HEK293 (cell line): ENCODE measurements around the gene EBF3.
A peak's percentile ranks its signal among the peaks of the same experiment; 100 is the strongest.
"Not testable (repeated sequence)": the region's sequence is repeated elsewhere in the genome, so short reads cannot be mapped to it uniquely, and the experiment has no call there.

Experiments
- CTCF ChIA-PET: fragments of 350-600 bp; formaldehyde crosslinking; extraction: SDS; loops from one replicate; lab custom pipeline; 2021; ENCODE audit warnings: antibody characterized with exemption; lab: Yijun Ruan, JAX
- POLR2A ChIA-PET: fragments of 300-600 bp; formaldehyde crosslinking; extraction: SDS; loops from one replicate; lab custom pipeline; 2020; ENCODE audit warnings: antibody characterized with exemption, inconsistent platforms; lab: Yijun Ruan, JAX
- H3K27ac ChIP-seq: fragments of 200-500 bp; sonication (Bioruptor generic); 2 replicates; pipeline ENCODE4 v1.5.1; 2014; ENCODE audit warnings: low read depth, low read length, control low read depth, inconsistent platforms; ENCODE audit errors: extremely low read depth
- H3K36me3 ChIP-seq, 2 experiments: fragments of 200-500 bp in 1 of 2; sonication (Bioruptor generic) in 1 of 2; 1 replicate in 1 of 2; 2 replicates in 1 of 2; pipeline ENCODE4 v1.5.1; 2014 to 2017; ENCODE audit warnings: inconsistent platforms in 2 of 2, low read length in 2 of 2; ENCODE audit not compliant: control insufficient read depth in 2 of 2, insufficient read depth in 1 of 2
- H3K4me1 ChIP-seq: fragments of 200-500 bp; sonication (Bioruptor generic); 2 replicates; pipeline ENCODE4 v1.5.1; 2014; ENCODE audit warnings: mild to moderate bottlenecking, low read length, inconsistent platforms; ENCODE audit not compliant: control insufficient read depth, insufficient read depth
- H3K4me3 ChIP-seq: 2 replicates; pipeline ENCODE4 v1.5.1; 2011; ENCODE audit warnings: low read depth, mild to moderate bottlenecking, control low read depth, low read length, moderate library complexity
- H3K9me3 ChIP-seq: fragments of 200-500 bp; sonication (Bioruptor generic); 2 replicates; pipeline ENCODE4 v1.5.1; 2014; ENCODE audit warnings: low read depth, low read length, inconsistent platforms; ENCODE audit not compliant: control insufficient read depth, insufficient read depth
- GLIS1 ChIP-seq: fragments of 450-650 bp; formaldehyde crosslinking; IDR thresholded peaks from 2 replicates; pipeline ENCODE4 v1.5.1; 2016; ENCODE audit warnings: missing biosample characterization, missing genetic modification characterization
- MEIS1 ChIP-seq: sonication (generic); formaldehyde crosslinking; IDR thresholded peaks from 2 replicates; pipeline ENCODE4 v1.8.1; 2022; ENCODE audit warnings: missing genetic modification reagents, mild to moderate bottlenecking, borderline replicate concordance
- SP2 ChIP-seq: fragments of 450-650 bp; formaldehyde crosslinking; IDR thresholded peaks from 2 replicates; pipeline ENCODE4 v1.5.1; 2016; ENCODE audit warnings: missing biosample characterization, missing genetic modification characterization
- ZBTB48 ChIP-seq: fragments of 450-650 bp; formaldehyde crosslinking; IDR thresholded peaks from 2 replicates; pipeline ENCODE4 v1.5.1; 2016; ENCODE audit warnings: missing biosample characterization, missing genetic modification characterization
- ZFP37 ChIP-seq: fragments of 450-650 bp; formaldehyde crosslinking; IDR thresholded peaks from 2 replicates; pipeline ENCODE4 v1.5.1; 2016; ENCODE audit warnings: missing biosample characterization, missing genetic modification characterization
- ZIC2 ChIP-seq: fragments of 450-650 bp; formaldehyde crosslinking; IDR thresholded peaks from 2 replicates; pipeline ENCODE4 v1.5.1; 2016; ENCODE audit warnings: missing biosample characterization, missing genetic modification characterization
- ZNF10 ChIP-seq: fragments of 450-650 bp; formaldehyde crosslinking; IDR thresholded peaks from 2 replicates; pipeline ENCODE4 v1.5.1; 2017; ENCODE audit warnings: missing biosample characterization, missing genetic modification characterization
- ZNF114 ChIP-seq: fragments of 450-650 bp; formaldehyde crosslinking; IDR thresholded peaks from 2 replicates; pipeline ENCODE4 v1.5.0; 2017; ENCODE audit warnings: missing biosample characterization, missing genetic modification characterization
- ZNF155 ChIP-seq: fragments of 450-650 bp; formaldehyde crosslinking; IDR thresholded peaks from 2 replicates; pipeline ENCODE4 v1.5.1; 2016; ENCODE audit warnings: missing biosample characterization, missing genetic modification characterization
- ZNF404 ChIP-seq: fragments of 450-650 bp; formaldehyde crosslinking; IDR thresholded peaks from 2 replicates; pipeline ENCODE4 v1.5.1; 2017; ENCODE audit warnings: missing biosample characterization, missing genetic modification characterization
- ZNF449 ChIP-seq: fragments of 450-650 bp; formaldehyde crosslinking; IDR thresholded peaks from 2 replicates; pipeline ENCODE4 v1.5.1; 2017; ENCODE audit warnings: missing biosample characterization, mild to moderate bottlenecking, missing genetic modification characterization, moderate library complexity
- ZNF48 ChIP-seq: fragments of 450-650 bp; formaldehyde crosslinking; IDR thresholded peaks from 2 replicates; pipeline ENCODE4 v1.5.1; 2016; ENCODE audit warnings: missing biosample characterization, missing genetic modification characterization
- ZNF549 ChIP-seq: fragments of 450-650 bp; IDR thresholded peaks from 2 replicates; pipeline ENCODE4 v1.5.1; 2018; ENCODE audit warnings: missing biosample characterization, missing genetic modification characterization, mild to moderate bottlenecking, inconsistent platforms, moderate library complexity
- ZNF600 ChIP-seq: fragments of 450-650 bp; formaldehyde crosslinking; IDR thresholded peaks from 2 replicates; pipeline ENCODE4 v1.5.1; 2016; ENCODE audit warnings: missing biosample characterization, missing genetic modification characterization
- ZNF626 ChIP-seq: fragments of 450-650 bp; sonication (Bioruptor Pico); formaldehyde crosslinking; IDR thresholded peaks from 2 replicates; pipeline ENCODE4 v1.5.1; 2018; ENCODE audit warnings: missing biosample characterization, missing genetic modification characterization, inconsistent platforms
- ZNF658 ChIP-seq: fragments of 450-650 bp; formaldehyde crosslinking; IDR thresholded peaks from 2 replicates; pipeline ENCODE4; 2016; ENCODE audit warnings: missing biosample characterization, missing genetic modification characterization

EBF3 gene

GRCh38 chr10:129921065-129921670, 42.9 kb downstream of the EBF3 start:
- Histone ChIP-seq H3K4me3 (no peak overlapping the region), H3K36me3 (no peaks in the 10 kb centered on the region), H3K4me1 (no peaks in the 10 kb centered on the region), H3K9me3 (no peaks in the 10 kb centered on the region), H3K27ac (no peak overlapping the region)
- POLR2A ChIA-PET: no interaction called here
- peak; percentile 41; the same call in 1 of the 2 replicates for TF ChIP-seq GLIS1 (tag by site-specific recombination)
- no peak for TF ChIP-seq ZNF549 (tag by site-specific recombination)
- peak; percentile 46; the same call in 1 of the 2 replicates for TF ChIP-seq ZIC2
- CTCF ChIA-PET: no interaction called here

- H3K9me3 ChIP-seq, H3K4me1 ChIP-seq, POLR2A ChIA-PET, H3K27ac ChIP-seq, H3K36me3 ChIP-seq, H3K4me3 ChIP-seq, CTCF ChIA-PET: not testable (repeated sequence)
Measured at GRCh38 chr10:129920187-129920586, 43.9 kb downstream of the EBF3 start.

GRCh38 chr10:129919358-129919757, 44.7 kb downstream of the EBF3 start:
- CTCF ChIA-PET: interaction anchor here (1.0 kb wide), 1 partner anchor 23 kb away, joined by 3 read pairs; no protein-coding TSS in a partner anchor
- TF ChIP-seq ZIC2 (peak; percentile 92), ZNF48 (no peak), ZNF658 (no peak), GLIS1 (tag by site-specific recombination) (peak; percentile 58)
- TF ChIP-seq, all 188 proteins: peak for 2
- Histone ChIP-seq H3K4me3 (no peak overlapping the region), H3K36me3 (no peaks in the 10 kb centered on the region), H3K9me3 (no peaks in the 10 kb centered on the region), H3K27ac (no peak overlapping the region), H3K4me1 (no peaks in the 10 kb centered on the region)
- POLR2A ChIA-PET: no interaction called here

GRCh38 chr10:129918836-129919235, 45.2 kb downstream of the EBF3 start:
- Histone ChIP-seq H3K4me3 (no peak overlapping the region), H3K36me3 (no peaks in the 10 kb centered on the region), H3K9me3 (no peaks in the 10 kb centered on the region), H3K27ac (no peak overlapping the region), H3K4me1 (no peaks in the 10 kb centered on the region)
- POLR2A ChIA-PET: no interaction called here
- TF ChIP-seq ZFP37: no peak
- no peak for TF ChIP-seq ZNF114
- no peak for TF ChIP-seq ZNF449 (tag by site-specific recombination)
- TF ChIP-seq ZBTB48 (tag by site-specific recombination): no peak
- TF ChIP-seq SP2: no peak
- TF ChIP-seq MEIS1: no peak
- no peak for TF ChIP-seq ZNF404
- no peak for TF ChIP-seq ZNF10 (tag by site-specific recombination)
- no peak for TF ChIP-seq ZNF600 (tag by site-specific recombination)
- TF ChIP-seq ZNF155 (tag by site-specific recombination): no peak
- no peak for TF ChIP-seq ZNF626 (tag by site-specific recombination)
- CTCF ChIA-PET: interaction anchor here (1.0 kb wide), 1 partner anchor 23 kb away, joined by 3 read pairs; no protein-coding TSS in a partner anchor
